DOHH2 (cell line): Measurements from ENCODE around the gene CTNNA2.

ENCODE experiments used
- CTCF ChIP-seq: fragments of 200-600 bp; sonication (generic); IDR thresholded peaks from one replicate; pipeline ENCODE4 v1.5.1; 2014; ENCODE audit warnings: antibody characterized with exemption, mild to moderate bottlenecking, low read depth, low read length; ENCODE audit not compliant: poor library complexity, severe bottlenecking
- EZH2phosphoT487 ChIP-seq: fragments of 200-600 bp; sonication (generic); IDR thresholded peaks from 2 replicates; pipeline ENCODE4 v1.6.1; 2017; ENCODE audit warnings: borderline replicate concordance, mild to moderate bottlenecking, antibody characterized with exemption, low read length, moderate library complexity, mixed read lengths

GRCh38 chr2:80075719-80076118 lies 562.9 kb downstream of the CTNNA2 start:
- TF ChIP-seq CTCF (no peak), EZH2phosphoT487 (no peak)
